Lung microvascular endothelial cell (primary cell): Measurements from ENCODE around the gene RPL19. TPM values are rescaled to one million over a fixed set of nuclear protein-coding genes. Genes with fewer than 3 reads are reported as not detected.
"Not testable (repeated sequence)": the region's sequence is repeated elsewhere in the genome, so short reads cannot be mapped to it uniquely, and the experiment has no call there.

Experiments used
- DNase-seq, 2 donors: peaks; one replicate each; pipeline versions ENCODE4 v3.0.0 to v3.0.0-alpha.2; 2010; ENCODE audit warnings: low read depth in 2 of 2
- total RNA-seq: library from RNA; depleted of rRNA; stranded (reverse); fragments of >200 nt; gene quantifications from 2 replicates; pipeline ENCODE4 v1.2.1, GENCODE V29; 2014

Gene RPL19
- total RNA-seq, 1 donor from 2014 or later: 1,196 TPM

- no peak for DNase-seq
Measured at GRCh38 chr17:39244016-39244599, 44.0 kb downstream of the RPL19 start.

- peak; percentile 78 to 83 for DNase-seq
Measured at GRCh38 chr17:39244600-39245570, 44.8 kb downstream of the RPL19 start.

DNA sequence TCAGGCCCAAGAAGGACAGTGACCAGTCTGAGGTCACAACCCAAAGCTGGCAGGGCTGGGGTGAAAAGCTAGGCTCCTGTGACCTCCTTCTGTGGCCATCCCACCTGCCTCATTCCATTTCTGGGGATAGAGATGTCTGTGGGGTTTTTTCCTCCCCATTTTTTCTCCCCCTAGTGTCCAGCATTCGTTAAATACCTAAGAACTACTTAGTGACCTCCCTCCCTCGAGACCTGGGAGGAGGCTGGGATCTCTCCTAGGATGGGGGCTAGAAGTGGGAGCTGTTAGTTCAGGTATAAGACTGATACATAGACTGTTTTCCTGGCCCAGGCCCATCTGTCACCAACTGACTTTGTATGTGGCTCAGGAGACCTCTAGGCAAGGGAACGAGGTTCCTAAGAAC lies 46.2 kb downstream of the RPL19 start:
- no peak for DNase-seq

DNA sequence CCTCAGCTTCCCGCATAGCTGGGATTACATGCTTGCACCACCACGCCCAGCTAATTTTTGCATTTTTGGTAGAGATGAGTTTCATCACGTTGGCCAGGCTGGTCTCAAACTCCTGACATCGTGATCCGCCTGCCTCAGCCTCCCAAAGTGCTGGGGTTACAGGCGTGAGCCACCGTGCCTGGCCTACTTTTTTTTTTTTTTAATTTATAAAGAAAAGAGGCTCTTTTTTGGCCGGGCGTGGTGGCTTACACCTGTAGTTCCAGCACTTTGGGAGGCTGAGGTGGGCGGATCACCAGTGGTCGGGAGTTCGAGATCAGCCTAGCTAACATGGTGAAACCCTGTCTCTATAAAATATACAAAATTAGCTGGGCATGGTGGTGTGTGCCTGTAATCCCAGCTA lies 50.0 kb downstream of the RPL19 start:
- DNase-seq: not testable (repeated sequence)

DNA sequence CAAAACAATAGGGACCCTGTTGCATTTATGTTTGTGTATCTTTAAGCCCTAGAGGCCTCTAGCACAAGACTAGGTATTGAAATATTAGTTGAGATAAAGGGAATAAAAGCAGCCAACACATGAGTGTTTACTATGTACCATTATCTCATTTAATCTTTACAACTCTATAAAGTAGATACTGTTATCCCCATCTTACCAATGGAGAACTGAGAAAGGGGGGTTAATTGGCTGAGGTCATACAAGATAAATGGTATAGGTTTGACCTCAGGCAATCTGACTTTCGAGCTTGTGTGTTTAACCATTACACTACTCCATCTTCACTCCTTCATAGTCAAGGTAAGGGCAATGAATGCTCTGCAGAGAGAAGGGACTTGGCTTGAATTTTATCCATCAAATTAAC lies 51.9 kb downstream of the RPL19 start:
- DNase-seq: no peak

DNA sequence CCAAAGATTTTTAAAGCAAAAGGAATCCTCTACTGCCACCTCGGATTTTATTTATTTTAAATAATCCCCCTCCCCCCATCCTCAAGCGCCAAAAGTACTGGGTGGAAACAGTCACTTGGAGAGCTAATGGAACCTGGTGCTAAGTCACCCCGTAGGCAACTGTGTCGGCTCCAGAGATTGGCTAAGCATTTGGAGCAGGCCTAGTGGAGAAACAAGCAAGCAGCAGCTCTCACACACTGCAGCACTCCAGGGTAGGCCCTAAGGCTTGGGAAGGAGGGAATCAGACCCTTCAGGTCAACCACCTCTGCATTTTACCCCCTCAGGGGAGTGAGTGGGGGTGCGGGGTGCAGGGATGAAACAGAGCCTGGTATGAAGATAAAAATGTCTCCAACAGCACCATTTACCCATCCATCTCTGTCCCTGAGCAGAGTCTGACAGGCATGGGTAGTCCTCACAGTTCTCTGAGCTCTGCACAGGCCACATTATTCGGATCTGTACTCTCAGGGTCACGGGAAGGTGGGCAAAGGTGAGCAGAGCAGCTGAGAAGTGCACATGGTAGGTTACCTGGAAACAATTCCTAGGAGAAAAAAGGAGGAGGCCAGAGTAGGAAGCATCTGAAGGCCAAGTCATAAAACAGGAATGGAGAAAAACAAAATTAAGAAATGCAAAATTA lies 52.8 kb downstream of the RPL19 start:
- no peak for DNase-seq

Other genes with a start within 250 kb of the RPL19 start
- not detected in 2 replicates for gene FBXO47, start 232.9 kb upstream of the RPL19 start, total RNA-seq
- not detected in 2 replicates for gene PLXDC1, start 48.6 kb upstream of the RPL19 start, total RNA-seq
- gene ARL5C, start 34.1 kb upstream of the RPL19 start, total RNA-seq: not detected in 2 replicates
- gene CACNB1, start 2.6 kb upstream of the RPL19 start, total RNA-seq: 0.65 and 0.99 TPM in 2 replicates
- not detected in 2 replicates for gene STAC2, start 25.7 kb downstream of the RPL19 start, total RNA-seq
- gene FBXL20, start 201.3 kb downstream of the RPL19 start, total RNA-seq: 7.0 and 10.1 TPM in 2 replicates